K562 (cell line): ENCODE results near the gene TRIOBP. TPM values are rescaled to one million over a fixed set of nuclear protein-coding genes. Genes with fewer than 3 reads are reported as not detected.

Source experiments
- ATAC-seq: fragments of 200-7000 bp; cut with Tn5 transposase; 3 replicates; pipeline ENCODE4 v1.9.1; 2020; ENCODE audit warnings: moderate library complexity
- BruUV-seq: library from RNA; stranded (reverse); fragments of 400-500 nt; replicated peaks from 2 replicates; lab custom pipeline; 2021; lab: Mats Ljungman, UMichigan
- CTCF ChIA-PET: fragments of 300-600 bp; formaldehyde crosslinking; extraction: SDS; loops from one replicate; lab custom pipeline; 2021; ENCODE audit warnings: low intra/inter-chr PET ratio; lab: Yijun Ruan, JAX
- POLR2A ChIA-PET: fragments of 300-600, 350-650 bp; sonication (Branson Sonifier 250); formaldehyde crosslinking; extraction: SDS; loops from one replicate; lab custom pipeline; 2021; ENCODE audit warnings: antibody characterized with exemption, inconsistent platforms; lab: Yijun Ruan, JAX
- DNase-seq, 4 experiments: peaks; one replicate each; pipeline versions ENCODE4 v3.0.0 to v3.0.0-alpha.2; 2011 to 2018; ENCODE audit warnings: low spot score in 3 of 4, mixed read lengths in 3 of 4; ENCODE audit errors: extremely low read depth in 1 of 4
- FAIRE-seq: peaks from 2 replicates; lab custom pipeline; 2011; peaks lifted over from hg19 to GRCh38; lab: Jason Lieb, UNC
- H2AFZ ChIP-seq: 2 replicates; pipeline ENCODE4 v1.6.0; 2011; ENCODE audit warnings: low read depth, low read length, control low read depth, inconsistent platforms
- H3K27ac ChIP-seq: fragments of 200-600 bp; 3 replicates; pipeline ENCODE4 v1.8.0; 2011; ENCODE audit warnings: low read depth, mild to moderate bottlenecking, control low read depth, inconsistent platforms, low read length, moderate library complexity, mixed read lengths; ENCODE audit errors: extremely low read depth
- H3K27me3 ChIP-seq, 2 experiments: fragments of 300-600 bp in 1 of 2; 2 replicates in 1 of 2; 3 replicates in 1 of 2; pipeline versions ENCODE4 v1.6.0 to v1.8.0; 2011; ENCODE audit warnings: inconsistent platforms in 2 of 2, low read length in 2 of 2, mild to moderate bottlenecking in 1 of 2, mixed read lengths in 1 of 2, moderate library complexity in 1 of 2; ENCODE audit not compliant: control insufficient read depth in 2 of 2, insufficient read depth in 2 of 2
- H3K36me3 ChIP-seq: fragments of 300-600 bp; 3 replicates; pipeline ENCODE4 v1.8.0; 2011; ENCODE audit warnings: mild to moderate bottlenecking, low read length, inconsistent platforms; ENCODE audit not compliant: control insufficient read depth, insufficient read depth
- H3K4me1 ChIP-seq, 2 experiments: fragments of 200-600 bp in 1 of 2; replicated peaks in 1 of 2; 2 replicates in 1 of 2; 3 replicates in 1 of 2; pipeline versions ENCODE4 v1.5.1 to v1.8.0; 2011; ENCODE audit warnings: inconsistent platforms in 2 of 2, low read length in 2 of 2, mild to moderate bottlenecking in 1 of 2, mixed read lengths in 1 of 2, moderate library complexity in 1 of 2; ENCODE audit not compliant: control insufficient read depth in 2 of 2, insufficient read depth in 2 of 2
- H3K4me2 ChIP-seq: 2 replicates; pipeline ENCODE4 v1.6.1; 2011; ENCODE audit warnings: low read length, control low read depth, inconsistent platforms, mixed read lengths; ENCODE audit not compliant: insufficient read depth
- H3K4me3 ChIP-seq: fragments of 200-600 bp; sonication (generic), shearing (Covaris generic); 2 replicates; pipeline ENCODE4 v1.5.1; 2016; ENCODE audit warnings: control low read depth, inconsistent platforms
- H3K79me2 ChIP-seq: fragments of 200-600 bp; 3 replicates; pipeline ENCODE4 v1.8.0; 2011; ENCODE audit warnings: low read length, inconsistent platforms; ENCODE audit not compliant: control insufficient read depth, insufficient read depth
- H3K9ac ChIP-seq, 2 experiments: 2 replicates each; pipeline versions ENCODE4 v1.6.0 to v1.6.1; 2011; ENCODE audit warnings: low read depth in 2 of 2, low read length in 2 of 2, control low read depth in 1 of 2, inconsistent platforms in 1 of 2, mild to moderate bottlenecking in 1 of 2, mixed read lengths in 1 of 2; ENCODE audit not compliant: insufficient read depth in 1 of 2
- H3K9me1 ChIP-seq: one replicate; pipeline ENCODE4 v1.6.0; 2011; ENCODE audit warnings: inconsistent platforms, mild to moderate bottlenecking, low read length, moderate library complexity; ENCODE audit not compliant: control insufficient read depth, insufficient read depth
- H3K9me3 ChIP-seq: replicated peaks from 2 replicates; pipeline ENCODE4 v1.5.1; 2011; ENCODE audit warnings: low read depth, low read length, inconsistent platforms; ENCODE audit not compliant: control insufficient read depth, insufficient read depth
- H4K20me1 ChIP-seq: replicated peaks from 2 replicates; pipeline ENCODE4 v1.6.1; 2011; ENCODE audit warnings: low read length, inconsistent platforms, mixed read lengths; ENCODE audit not compliant: control insufficient read depth, insufficient read depth
- FOXJ2 ChIP-seq: fragments of 200-800 bp; sonication (Bioruptor generic); IDR thresholded peaks from 2 replicates; pipeline ENCODE4 v1.6.1; 2016; ENCODE audit warnings: missing genetic modification characterization, missing compliant biosample characterization
- FUS ChIP-seq: fragments of 200-400 bp; formaldehyde crosslinking; optimal IDR thresholded peaks from 2 replicates; pipeline ENCODE3; 2017; ENCODE audit warnings: low read depth, low read length
- GATAD2B ChIP-seq: fragments of 450-650 bp; IDR thresholded peaks from 2 replicates; pipeline ENCODE4 v1.6.1; 2017; ENCODE audit warnings: mild to moderate bottlenecking, borderline replicate concordance
- KLF16 ChIP-seq: IDR thresholded peaks from 2 replicates; pipeline ENCODE4 v1.6.1; 2016; ENCODE audit warnings: antibody characterized with exemption
- NR4A1 ChIP-seq, 2 experiments: fragments of 250-450 bp in 1 of 2; fragments of 450-650 bp in 1 of 2; sonication (Bioruptor Pico) in 1 of 2; IDR thresholded peaks; 2 replicates each; pipeline versions ENCODE4 v1.4.0 to v1.6.1; 2016 to 2020; ENCODE audit warnings: mild to moderate bottlenecking in 2 of 2, missing compliant biosample characterization in 1 of 2, missing genetic modification characterization in 1 of 2, moderate library complexity in 1 of 2
- PHB ChIP-seq: fragments of 250-450 bp; sonication (Bioruptor Pico); IDR thresholded peaks from 2 replicates; pipeline ENCODE4 v1.5.0; 2021
- ZNF165 ChIP-seq: fragments of 250-450 bp; sonication (Bioruptor Pico); IDR thresholded peaks from 2 replicates; pipeline ENCODE4 v1.4.0; 2020; ENCODE audit warnings: borderline replicate concordance
- ZNF347 ChIP-seq: fragments of 450-650 bp; formaldehyde crosslinking; IDR thresholded peaks from 2 replicates; pipeline ENCODE4 v1.4.0; 2020; ENCODE audit warnings: low read depth, mild to moderate bottlenecking, moderate library complexity
- ZNF76 ChIP-seq: fragments of 250-450 bp; sonication (Bioruptor Pico); IDR thresholded peaks from 2 replicates; pipeline ENCODE4 v1.4.0; 2020; ENCODE audit warnings: mild to moderate bottlenecking, moderate library complexity, borderline replicate concordance
- WGBS: fragments of 100-300 bp; shearing (Covaris generic); methylation state at CpG from one replicate; pipeline ENCODE4 v1.1.6; 2016; ENCODE audit warnings: low coverage, mixed read lengths; ENCODE audit not compliant: insufficient coverage; ENCODE audit errors: missing lambda C conversion rate; 5-methylcytosine and 5-hydroxymethylcytosine counted together
- in situ Hi-C: fragments of 300-500 bp; cut with MboI; formaldehyde crosslinking; loops from 4 replicates; pipeline ENCODE4 v1.15.0; 2018; ENCODE audit warnings: inconsistent platforms, mixed read lengths
- intact Hi-C: fragments of 100-400 bp; cut with micrococcal nuclease; formaldehyde crosslinking; loops from 2 replicates; pipeline ENCODE4 v1.14.2; 2022
- polyA plus RNA-seq, 8 experiments: library from polyadenylated mRNA; depleted of rRNA in 4 of 8; stranded (reverse) in 5 of 8; unstranded in 3 of 8; fragments of >200 nt; fragmentation: Nextera tagmentation in 2 of 8; fragmentation: Illumina TruSeq in 1 of 8; extraction: Ambion mirVana in 2 of 8; extraction: Trizol in 1 of 8; gene quantifications; 2 replicates each; pipeline versions ENCODE4 v1.2.1 to v1.2.3, GENCODE V29; 2011 to 2014; ENCODE audit warnings: inconsistent platforms in 1 of 8, missing spikeins in 1 of 8
- total RNA-seq, 7 experiments: library from RNA; depleted of rRNA in 6 of 7; stranded (reverse); fragments of >200 nt in 6 of 7; fragmentation: Illumina TruSeq in 2 of 7; extraction: Trizol in 2 of 7; gene quantifications; 2 replicates each; pipeline versions ENCODE4 v1.2.1 to v1.2.3, GENCODE V29; 2011 to 2021; ENCODE audit warnings: low replicate concordance in 1 of 7
- TF ChIP-seq, protein P1 (sequence below): IDR thresholded peaks from 2 replicates; pipeline ENCODE4 v1.6.1; 2011; ENCODE audit not compliant: insufficient read length; ENCODE audit errors: extremely low read depth
- TF ChIP-seq, protein P2 (sequence below): sonication (generic); formaldehyde crosslinking; IDR thresholded peaks from 2 replicates; pipeline ENCODE4 v1.8.1; 2023; ENCODE audit warnings: mild to moderate bottlenecking, missing genetic modification reagents
- TF ChIP-seq, protein P3 (sequence below): fragments of 450-650 bp; IDR thresholded peaks from 2 replicates; pipeline ENCODE4 v1.6.1; 2014; ENCODE audit warnings: low read depth, mild to moderate bottlenecking, moderate library complexity, borderline replicate concordance
- TF ChIP-seq, protein P4 (sequence below): fragments of 250-450 bp; sonication (Bioruptor Pico); IDR thresholded peaks from 2 replicates; pipeline ENCODE4 v1.8.0; 2021; ENCODE audit warnings: moderate library complexity, mild to moderate bottlenecking, inconsistent platforms

TRIOBP gene
- total and polyA plus RNA-seq, 9 of the 15 experiments (the other 6 are each of a cell fraction or from before 2014, with no cell fraction given), result 0.24 to 13.8 (median 5.5) TPM

DNA sequence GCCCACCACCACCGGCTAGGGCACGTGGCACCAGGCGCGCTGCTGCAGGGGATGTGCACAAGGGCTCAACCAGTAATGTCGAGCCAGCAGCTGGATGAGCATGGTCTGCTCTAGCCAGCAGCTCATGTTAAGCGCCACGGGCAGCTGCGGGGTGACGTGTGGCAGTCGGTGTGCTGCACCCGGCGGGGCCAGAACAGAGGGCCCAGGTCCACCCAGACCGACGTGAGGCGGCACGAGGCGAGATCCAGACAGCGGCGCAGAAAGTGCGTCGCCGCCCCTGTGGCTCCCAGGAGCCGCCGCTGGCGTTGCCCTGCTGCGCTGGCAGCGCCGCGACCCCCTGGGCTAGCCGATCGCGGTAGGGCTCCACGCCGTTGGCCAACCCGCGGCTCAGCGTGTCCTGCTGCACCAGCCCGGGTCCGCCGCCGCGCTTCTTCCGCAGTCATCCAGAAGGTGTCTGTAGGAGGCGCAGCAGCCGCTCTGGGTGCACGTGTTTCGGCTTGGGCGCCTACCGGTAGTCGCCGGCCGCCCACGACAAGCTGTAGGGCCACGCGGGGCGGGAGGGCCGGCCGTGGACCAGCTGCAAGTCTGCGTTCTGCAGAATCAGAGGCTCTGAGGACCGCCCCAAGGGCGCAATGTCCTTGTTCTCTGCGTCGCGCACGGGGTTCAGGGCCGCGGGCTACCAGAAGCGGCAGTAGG is 121.7 kb downstream of the TRIOBP start (continued):
- TF ChIP-seq, protein P1, sequence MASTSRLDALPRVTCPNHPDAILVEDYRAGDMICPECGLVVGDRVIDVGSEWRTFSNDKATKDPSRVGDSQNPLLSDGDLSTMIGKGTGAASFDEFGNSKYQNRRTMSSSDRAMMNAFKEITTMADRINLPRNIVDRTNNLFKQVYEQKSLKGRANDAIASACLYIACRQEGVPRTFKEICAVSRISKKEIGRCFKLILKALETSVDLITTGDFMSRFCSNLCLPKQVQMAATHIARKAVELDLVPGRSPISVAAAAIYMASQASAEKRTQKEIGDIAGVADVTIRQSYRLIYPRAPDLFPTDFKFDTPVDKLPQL, result no peak
- TF ChIP-seq, protein P2, sequence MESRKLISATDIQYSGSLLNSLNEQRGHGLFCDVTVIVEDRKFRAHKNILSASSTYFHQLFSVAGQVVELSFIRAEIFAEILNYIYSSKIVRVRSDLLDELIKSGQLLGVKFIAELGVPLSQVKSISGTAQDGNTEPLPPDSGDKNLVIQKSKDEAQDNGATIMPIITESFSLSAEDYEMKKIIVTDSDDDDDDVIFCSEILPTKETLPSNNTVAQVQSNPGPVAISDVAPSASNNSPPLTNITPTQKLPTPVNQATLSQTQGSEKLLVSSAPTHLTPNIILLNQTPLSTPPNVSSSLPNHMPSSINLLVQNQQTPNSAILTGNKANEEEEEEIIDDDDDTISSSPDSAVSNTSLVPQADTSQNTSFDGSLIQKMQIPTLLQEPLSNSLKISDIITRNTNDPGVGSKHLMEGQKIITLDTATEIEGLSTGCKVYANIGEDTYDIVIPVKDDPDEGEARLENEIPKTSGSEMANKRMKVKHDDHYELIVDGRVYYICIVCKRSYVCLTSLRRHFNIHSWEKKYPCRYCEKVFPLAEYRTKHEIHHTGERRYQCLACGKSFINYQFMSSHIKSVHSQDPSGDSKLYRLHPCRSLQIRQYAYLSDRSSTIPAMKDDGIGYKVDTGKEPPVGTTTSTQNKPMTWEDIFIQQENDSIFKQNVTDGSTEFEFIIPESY (CRISPR knock-in tag), result peak; percentile 97
- TF ChIP-seq ZNF76 (no peak), NR4A1 (CRISPR knock-in tag; IDR thresholded peaks at IDR 0.05) (no peak), NR4A1 (tag; IDR thresholded peaks at IDR 0.05) (no peak)

DNA sequence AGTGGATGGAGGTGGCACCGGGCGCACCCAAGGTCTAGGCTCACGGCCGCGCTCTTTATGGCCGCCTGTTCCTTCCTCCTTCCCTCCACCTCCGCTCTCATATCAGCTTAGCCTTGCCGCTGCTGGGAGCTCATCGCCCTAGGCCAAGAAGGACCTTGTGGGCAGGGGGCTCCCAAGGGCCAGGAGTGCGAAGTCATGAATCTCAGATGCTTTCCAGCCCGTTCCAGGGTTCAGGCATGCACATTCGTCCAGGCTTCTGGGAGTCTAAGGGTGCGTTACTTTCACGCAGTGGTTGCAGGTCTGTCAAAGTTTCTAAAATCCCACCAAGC is 122.2 kb downstream of the TRIOBP start:
- 88% methylated on average over 7 of the region's 14 CpGs for WGBS
- no peak for FAIRE-seq
- peaks cover 7 to 23% of the 10 kb centered on the region in 2 experiments; a peak in 4 of 5 replicates for H3K4me1 ChIP-seq
- no peak overlapping the region for H2AFZ ChIP-seq
- H3K4me3 ChIP-seq, result no peak overlapping the region
- no TSS peak for BruUV-seq
- CTCF ChIA-PET, result interaction anchor here (2.1 kb wide), 1 partner anchor 45 kb away, joined by 9 read pairs; no protein-coding TSS in a partner anchor
- H4K20me1 ChIP-seq, result no peaks in the 10 kb centered on the region
- H3K9me3 ChIP-seq, result no peaks in the 10 kb centered on the region
- H3K9ac ChIP-seq, result no peak overlapping the region
- peaks cover 30% of the 10 kb centered on the region; the same call in 2 of the 3 replicates for H3K36me3 ChIP-seq
- no peak for ATAC-seq
- H3K79me2 ChIP-seq, result no peaks in the 10 kb centered on the region
- H3K27me3 ChIP-seq, result no peaks in the 10 kb centered on the region
- H3K27ac ChIP-seq, result no peak overlapping the region
- in situ Hi-C loops (loop anchor here (5.0 kb wide), 1 partner anchor 143 kb away; no protein-coding TSS in a partner anchor), intact Hi-C loops (no loop called here)
- no peaks in the 10 kb centered on the region for H3K9me1 ChIP-seq
- no peak overlapping the region for H3K4me2 ChIP-seq
- POLR2A ChIA-PET, result interaction anchor here (1.1 to 5.0 kb wide), 4 partner anchors 8 to 39 kb away, joined by 3 to 34 read pairs (median 6); partner anchors contain the start of gene GCAT
- no peak for DNase-seq
- TF ChIP-seq ZNF347 (CRISPR knock-in tag), result no peak
- TF ChIP-seq ZNF165 (CRISPR knock-in tag), result no peak
- TF ChIP-seq, protein P3, sequence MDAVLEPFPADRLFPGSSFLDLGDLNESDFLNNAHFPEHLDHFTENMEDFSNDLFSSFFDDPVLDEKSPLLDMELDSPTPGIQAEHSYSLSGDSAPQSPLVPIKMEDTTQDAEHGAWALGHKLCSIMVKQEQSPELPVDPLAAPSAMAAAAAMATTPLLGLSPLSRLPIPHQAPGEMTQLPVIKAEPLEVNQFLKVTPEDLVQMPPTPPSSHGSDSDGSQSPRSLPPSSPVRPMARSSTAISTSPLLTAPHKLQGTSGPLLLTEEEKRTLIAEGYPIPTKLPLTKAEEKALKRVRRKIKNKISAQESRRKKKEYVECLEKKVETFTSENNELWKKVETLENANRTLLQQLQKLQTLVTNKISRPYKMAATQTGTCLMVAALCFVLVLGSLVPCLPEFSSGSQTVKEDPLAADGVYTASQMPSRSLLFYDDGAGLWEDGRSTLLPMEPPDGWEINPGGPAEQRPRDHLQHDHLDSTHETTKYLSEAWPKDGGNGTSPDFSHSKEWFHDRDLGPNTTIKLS, result no peak
- TF ChIP-seq KLF16, result no peak
- no peak for TF ChIP-seq GATAD2B
- no peak for TF ChIP-seq FOXJ2 (tag)
- TF ChIP-seq, protein P4, sequence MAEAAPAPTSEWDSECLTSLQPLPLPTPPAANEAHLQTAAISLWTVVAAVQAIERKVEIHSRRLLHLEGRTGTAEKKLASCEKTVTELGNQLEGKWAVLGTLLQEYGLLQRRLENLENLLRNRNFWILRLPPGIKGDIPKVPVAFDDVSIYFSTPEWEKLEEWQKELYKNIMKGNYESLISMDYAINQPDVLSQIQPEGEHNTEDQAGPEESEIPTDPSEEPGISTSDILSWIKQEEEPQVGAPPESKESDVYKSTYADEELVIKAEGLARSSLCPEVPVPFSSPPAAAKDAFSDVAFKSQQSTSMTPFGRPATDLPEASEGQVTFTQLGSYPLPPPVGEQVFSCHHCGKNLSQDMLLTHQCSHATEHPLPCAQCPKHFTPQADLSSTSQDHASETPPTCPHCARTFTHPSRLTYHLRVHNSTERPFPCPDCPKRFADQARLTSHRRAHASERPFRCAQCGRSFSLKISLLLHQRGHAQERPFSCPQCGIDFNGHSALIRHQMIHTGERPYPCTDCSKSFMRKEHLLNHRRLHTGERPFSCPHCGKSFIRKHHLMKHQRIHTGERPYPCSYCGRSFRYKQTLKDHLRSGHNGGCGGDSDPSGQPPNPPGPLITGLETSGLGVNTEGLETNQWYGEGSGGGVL, result no peak
- TF ChIP-seq FUS, result no peak
- no peak for TF ChIP-seq PHB (CRISPR knock-in tag)
